ENCODE results near the gene HSPA12A.

DNA sequence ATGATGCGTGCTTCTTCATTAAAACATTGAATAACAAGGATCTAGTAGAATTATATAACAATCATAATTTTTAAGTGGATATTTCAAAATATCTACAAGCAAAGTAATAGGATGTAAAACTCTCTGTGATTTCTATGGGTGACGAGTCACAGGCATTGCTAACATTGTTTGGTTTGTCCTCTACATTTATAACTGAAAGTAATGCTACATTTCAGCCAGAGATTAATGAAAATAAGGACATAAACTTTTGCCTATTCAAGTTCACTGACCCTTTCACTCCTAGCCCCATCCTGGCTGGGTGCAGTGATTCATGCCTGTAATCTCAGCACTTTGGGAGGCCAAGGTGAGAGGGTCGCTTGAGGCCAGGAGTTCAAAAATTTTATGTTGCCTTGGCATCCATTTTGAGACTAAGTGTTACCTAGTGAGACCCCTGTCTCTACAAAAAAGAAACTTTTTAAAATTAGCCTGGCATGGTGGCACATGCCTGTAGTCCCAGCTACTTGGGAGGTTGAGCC is 38.4 kb upstream of the HSPA12A start:
- TF ChIP-seq, protein P1, sequence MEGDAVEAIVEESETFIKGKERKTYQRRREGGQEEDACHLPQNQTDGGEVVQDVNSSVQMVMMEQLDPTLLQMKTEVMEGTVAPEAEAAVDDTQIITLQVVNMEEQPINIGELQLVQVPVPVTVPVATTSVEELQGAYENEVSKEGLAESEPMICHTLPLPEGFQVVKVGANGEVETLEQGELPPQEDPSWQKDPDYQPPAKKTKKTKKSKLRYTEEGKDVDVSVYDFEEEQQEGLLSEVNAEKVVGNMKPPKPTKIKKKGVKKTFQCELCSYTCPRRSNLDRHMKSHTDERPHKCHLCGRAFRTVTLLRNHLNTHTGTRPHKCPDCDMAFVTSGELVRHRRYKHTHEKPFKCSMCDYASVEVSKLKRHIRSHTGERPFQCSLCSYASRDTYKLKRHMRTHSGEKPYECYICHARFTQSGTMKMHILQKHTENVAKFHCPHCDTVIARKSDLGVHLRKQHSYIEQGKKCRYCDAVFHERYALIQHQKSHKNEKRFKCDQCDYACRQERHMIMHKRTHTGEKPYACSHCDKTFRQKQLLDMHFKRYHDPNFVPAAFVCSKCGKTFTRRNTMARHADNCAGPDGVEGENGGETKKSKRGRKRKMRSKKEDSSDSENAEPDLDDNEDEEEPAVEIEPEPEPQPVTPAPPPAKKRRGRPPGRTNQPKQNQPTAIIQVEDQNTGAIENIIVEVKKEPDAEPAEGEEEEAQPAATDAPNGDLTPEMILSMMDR (conservative IDR thresholded peaks at IDR 0.05; ENCODE audit: low read depth, low read length) = no peak
- TF ChIP-seq EZH2 (IDR thresholded peaks at IDR 0.05; ENCODE audit: borderline replicate concordance, low read depth, low read length, poor library complexity, severe bottlenecking) = no peak

All from A673 (cell line).